ENCODE data around the gene MTA3. TPM values are rescaled to one million over a fixed set of nuclear protein-coding genes. Genes with fewer than 3 reads are reported as not detected.

The MTA3 gene
- total RNA-seq, 1 donor from 2014 or later, result 117 TPM

- Mint-ChIP-seq H3K9me3 (peaks cover 9% of the 10 kb centered on the region), H3K36me3 (no peaks in the 10 kb centered on the region), H3K4me3 (no peak overlapping the region), H3K4me1 (no peaks in the 10 kb centered on the region), H3K27ac (no peak overlapping the region), H3K27me3 (ENCODE audit: insufficient read depth, low read depth) (peaks cover 3% of the 10 kb centered on the region)
- Histone ChIP-seq H4K20me1 (ENCODE audit: low read depth) (no peaks in the 10 kb centered on the region), H3K9ac (no peak overlapping the region), H3K27ac (no peak overlapping the region), H3K36me3 (no peaks in the 10 kb centered on the region), H2AFZ (replicated peaks) (no peak overlapping the region), H3K4me1 (no peaks in the 10 kb centered on the region), H3K4me3 (no peak overlapping the region), H3F3A (ENCODE audit: low read depth) (peaks cover 18% of the 10 kb centered on the region), H3K9me3 (ENCODE audit: low read depth) (no peaks in the 10 kb centered on the region), H3K79me2 (ENCODE audit: low read depth) (no peaks in the 10 kb centered on the region), H3K4me2 (no peak overlapping the region), H3K27me3 (peaks cover 3% of the 10 kb centered on the region)
- DNase-seq (ENCODE audit: low spot score), result no peak
- TF ChIP-seq EZH2phosphoT487 (IDR thresholded peaks at IDR 0.05), result no peak
- TF ChIP-seq, protein P1, sequence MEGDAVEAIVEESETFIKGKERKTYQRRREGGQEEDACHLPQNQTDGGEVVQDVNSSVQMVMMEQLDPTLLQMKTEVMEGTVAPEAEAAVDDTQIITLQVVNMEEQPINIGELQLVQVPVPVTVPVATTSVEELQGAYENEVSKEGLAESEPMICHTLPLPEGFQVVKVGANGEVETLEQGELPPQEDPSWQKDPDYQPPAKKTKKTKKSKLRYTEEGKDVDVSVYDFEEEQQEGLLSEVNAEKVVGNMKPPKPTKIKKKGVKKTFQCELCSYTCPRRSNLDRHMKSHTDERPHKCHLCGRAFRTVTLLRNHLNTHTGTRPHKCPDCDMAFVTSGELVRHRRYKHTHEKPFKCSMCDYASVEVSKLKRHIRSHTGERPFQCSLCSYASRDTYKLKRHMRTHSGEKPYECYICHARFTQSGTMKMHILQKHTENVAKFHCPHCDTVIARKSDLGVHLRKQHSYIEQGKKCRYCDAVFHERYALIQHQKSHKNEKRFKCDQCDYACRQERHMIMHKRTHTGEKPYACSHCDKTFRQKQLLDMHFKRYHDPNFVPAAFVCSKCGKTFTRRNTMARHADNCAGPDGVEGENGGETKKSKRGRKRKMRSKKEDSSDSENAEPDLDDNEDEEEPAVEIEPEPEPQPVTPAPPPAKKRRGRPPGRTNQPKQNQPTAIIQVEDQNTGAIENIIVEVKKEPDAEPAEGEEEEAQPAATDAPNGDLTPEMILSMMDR (IDR thresholded peaks at IDR 0.05), result no peak
- TF ChIP-seq EZH2 (IDR thresholded peaks at IDR 0.05), result no peak
Observed at GRCh38 chr2:42802150-42802549, 233.7 kb downstream of the MTA3 start.

GRCh38 chr2:42804338-42804737, 235.9 kb downstream of the MTA3 start:
- Histone ChIP-seq H4K20me1 (ENCODE audit: low read depth) (no peaks in the 10 kb centered on the region), H3K79me2 (ENCODE audit: low read depth) (no peaks in the 10 kb centered on the region), H3K27me3 (peaks cover 15% of the 10 kb centered on the region), H3K4me1 (peaks cover 4% of the 10 kb centered on the region), H3K36me3 (no peaks in the 10 kb centered on the region), H3K9me3 (ENCODE audit: low read depth) (no peaks in the 10 kb centered on the region), H3F3A (ENCODE audit: low read depth) (peaks cover 21% of the 10 kb centered on the region), H3K9ac (no peak overlapping the region), H3K4me2 (no peak overlapping the region), H2AFZ (replicated peaks) (no peak overlapping the region), H3K4me3 (no peak overlapping the region), H3K27ac (no peak overlapping the region)
- Mint-ChIP-seq H3K27me3 (ENCODE audit: insufficient read depth, low read depth) (peaks cover 8% of the 10 kb centered on the region), H3K36me3 (no peaks in the 10 kb centered on the region), H3K4me1 (peaks cover 8% of the 10 kb centered on the region), H3K27ac (no peak overlapping the region), H3K4me3 (no peak overlapping the region), H3K9me3 (peaks cover 3% of the 10 kb centered on the region)
- TF ChIP-seq EZH2 (IDR thresholded peaks at IDR 0.05) (no peak), EZH2phosphoT487 (IDR thresholded peaks at IDR 0.05) (no peak)
- TF ChIP-seq, protein P1 (IDR thresholded peaks at IDR 0.05), result no peak
- DNase-seq (ENCODE audit: low spot score), result no peak

- Mint-ChIP-seq H3K4me1 (peaks cover 11% of the 10 kb centered on the region), H3K9me3 (peaks cover 5% of the 10 kb centered on the region), H3K27me3 (ENCODE audit: insufficient read depth, low read depth) (peaks cover 8% of the 10 kb centered on the region), H3K27ac (no peak overlapping the region), H3K4me3 (no peak overlapping the region), H3K36me3 (no peaks in the 10 kb centered on the region)
- Histone ChIP-seq H3K9ac (no peak overlapping the region), H3K36me3 (no peaks in the 10 kb centered on the region), H3K4me1 (peaks cover 7% of the 10 kb centered on the region), H3K27ac (no peak overlapping the region), H3K4me3 (no peak overlapping the region), H2AFZ (replicated peaks) (no peak overlapping the region), H3K27me3 (peaks cover 16% of the 10 kb centered on the region), H3K9me3 (ENCODE audit: low read depth) (no peaks in the 10 kb centered on the region), H3K4me2 (no peak overlapping the region), H3K79me2 (ENCODE audit: low read depth) (no peaks in the 10 kb centered on the region), H4K20me1 (ENCODE audit: low read depth) (no peaks in the 10 kb centered on the region), H3F3A (ENCODE audit: low read depth) (peaks cover 20% of the 10 kb centered on the region)
- DNase-seq (ENCODE audit: low spot score), result no peak
- TF ChIP-seq, protein P1 (IDR thresholded peaks at IDR 0.05), result no peak
- TF ChIP-seq EZH2phosphoT487 (IDR thresholded peaks at IDR 0.05) (no peak), EZH2 (IDR thresholded peaks at IDR 0.05) (no peak)
Observed at GRCh38 chr2:42804891-42805290, 236.5 kb downstream of the MTA3 start.

Small RNAs within 50 kb of the gene (small RNA-seq; reads per million reads assigned to genes)
- gene AC074375.1 (not detected), gene RNU6-137P (not detected)

Other genes starting within 250 kb of the MTA3 start
- 212 and 292 TPM in 2 replicates for gene COX7A2L, start 207.4 kb upstream of the MTA3 start, total RNA-seq (ENCODE audit: low replicate concordance)
- 6.8 and 7.8 TPM in 2 replicates for gene KCNG3, start 74.7 kb upstream of the MTA3 start, total RNA-seq (ENCODE audit: low replicate concordance)
- 0.62 and 0.88 TPM in 2 replicates for gene OXER1, start 195.5 kb downstream of the MTA3 start, total RNA-seq (ENCODE audit: low replicate concordance)
- 0.77 and 2.8 TPM in 2 replicates for gene HAAO, start 224.0 kb downstream of the MTA3 start, total RNA-seq (ENCODE audit: low replicate concordance)